ENCODE data around the gene MEPE.

Gene MEPE

GRCh38 chr4:87832669-87833068, at the start of gene MEPE:
TSS of gene MEPE (plus strand) at chr4:87832969. CDS start at chr4:87834715, 1,746 bp downstream.
- DNase-seq = no peak

DNA sequence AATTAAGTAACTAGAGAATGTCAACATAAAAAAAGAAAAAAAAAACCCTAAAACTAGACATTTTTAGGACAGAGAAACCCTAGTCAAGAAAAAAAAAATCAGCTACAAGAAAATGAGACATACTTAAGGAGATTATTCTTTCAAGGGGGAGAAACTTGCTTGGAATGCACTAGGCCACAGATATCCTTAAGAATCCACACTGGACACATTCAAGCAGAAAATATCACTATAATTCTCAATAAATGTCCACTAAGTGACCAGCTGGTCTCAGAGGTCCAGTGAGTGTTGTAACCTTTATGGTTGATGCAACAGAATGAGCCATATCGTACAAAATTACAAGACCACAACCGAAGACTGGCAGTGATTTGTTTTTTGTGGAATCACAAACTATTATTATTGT, 49.0 kb upstream of the MEPE start:
- no peak for DNase-seq

- DNase-seq = no peak
Measured at GRCh38 chr4:87785731-87786509, 46.8 kb upstream of the MEPE start.

- DNase-seq = no peak
Measured at GRCh38 chr4:87799301-87800113, 33.3 kb upstream of the MEPE start, which contains the start of gene IBSP. TSS of gene IBSP (plus strand) at chr4:87799554. CDS start at chr4:87802362, 2,808 bp downstream.

- DNase-seq = no peak
Measured at GRCh38 chr4:87802858-87803257, 29.9 kb upstream of the MEPE start.

- DNase-seq = no peak
Measured at GRCh38 chr4:87803421-87803820, 29.3 kb upstream of the MEPE start.

GRCh38 chr4:87804871-87805270, 27.9 kb upstream of the MEPE start:
- DNase-seq = no peak

GRCh38 chr4:87805971-87806370, 26.8 kb upstream of the MEPE start:
- peak; percentile 2 for DNase-seq

- no peak for DNase-seq
Measured at GRCh38 chr4:87806520-87806919, 26.2 kb upstream of the MEPE start.

GRCh38 chr4:87807402-87807801, 25.4 kb upstream of the MEPE start:
- DNase-seq = no peak

DNA sequence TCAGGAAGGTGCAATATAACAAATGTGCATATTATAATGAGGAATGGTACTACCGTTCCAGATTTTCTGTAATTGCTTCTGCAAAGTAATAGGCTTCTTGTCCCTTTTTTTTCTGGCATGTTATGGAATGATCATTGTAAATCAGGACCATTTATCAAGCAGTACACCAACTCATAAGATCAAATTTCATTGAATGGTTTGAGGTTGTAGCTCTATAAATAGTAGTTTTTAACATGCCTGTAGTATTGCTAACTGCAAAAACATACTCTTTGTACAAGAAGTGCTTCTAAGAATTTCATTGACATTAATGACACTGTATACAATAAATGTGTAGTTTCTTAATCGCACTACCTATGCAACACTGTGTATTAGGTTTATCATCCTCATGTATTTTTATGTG, 20.8 kb upstream of the MEPE start:
- DNase-seq = no peak

- no peak for DNase-seq
Measured at GRCh38 chr4:87819281-87819919, 13.4 kb upstream of the MEPE start.

GRCh38 chr4:87823200-87823599, 9.6 kb upstream of the MEPE start:
- no peak for DNase-seq

- no peak for DNase-seq
Measured at GRCh38 chr4:87823724-87824123, 9.0 kb upstream of the MEPE start.

DNA sequence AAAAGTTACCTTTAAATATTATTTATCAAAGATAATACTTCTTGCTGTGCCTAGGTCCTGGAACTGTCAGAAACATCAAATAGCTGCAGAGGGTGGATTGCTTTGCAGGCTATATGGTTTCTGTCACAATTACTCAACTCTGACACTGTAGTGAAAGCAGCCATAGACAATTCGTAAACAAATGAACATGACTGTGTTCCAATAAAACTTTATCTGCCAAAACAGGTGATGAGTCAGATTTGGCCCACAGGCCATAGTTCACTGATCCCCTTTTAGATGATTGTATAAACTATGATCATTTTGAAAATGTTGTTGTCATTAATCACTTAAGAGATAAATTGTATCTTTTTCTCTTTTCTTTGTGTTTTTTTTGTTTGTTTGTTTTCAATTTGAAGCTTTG, 8.4 kb upstream of the MEPE start:
- DNase-seq = no peak

DNA sequence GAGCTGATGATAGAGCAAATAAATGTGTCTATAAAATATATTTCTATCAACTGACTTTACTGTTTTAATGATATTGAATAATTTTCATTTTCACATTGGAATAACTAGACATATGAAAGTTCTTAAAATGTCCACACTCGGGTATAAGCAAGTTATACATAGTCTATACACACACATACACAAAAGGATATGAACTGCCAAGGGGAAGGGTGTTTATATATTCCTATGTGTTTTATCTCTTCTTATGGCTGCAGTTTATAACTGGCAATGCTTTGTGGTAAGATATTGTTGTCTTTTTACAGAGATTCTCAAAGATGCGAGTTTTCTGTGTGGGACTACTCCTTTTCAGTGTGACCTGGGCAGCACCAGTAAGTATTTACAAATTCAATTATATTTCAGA, 1.6 kb downstream of the MEPE start:
- DNase-seq = no peak

DNA sequence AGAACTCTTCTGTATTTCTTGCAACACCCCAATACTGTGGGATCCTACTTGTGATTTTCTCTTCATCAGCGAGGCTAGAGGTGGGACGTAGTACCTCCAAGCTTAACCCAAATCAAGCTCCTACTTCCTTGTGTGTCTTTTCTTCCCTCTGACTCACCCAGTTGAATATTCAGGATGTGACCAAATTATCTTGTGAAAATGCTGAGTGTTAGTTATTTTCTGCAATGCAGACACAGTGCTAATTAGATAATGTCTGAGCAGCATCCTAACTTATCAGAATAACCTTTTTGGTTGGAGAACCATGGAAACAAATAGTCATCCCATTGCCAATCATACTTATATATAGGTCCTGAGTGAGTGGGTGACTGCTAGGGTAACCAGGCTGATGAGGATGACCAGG, 2.4 kb downstream of the MEPE start:
- no peak for DNase-seq

GRCh38 chr4:87835743-87836142, 3.0 kb downstream of the MEPE start:
- DNase-seq = no peak

GRCh38 chr4:87838205-87838604, 5.4 kb downstream of the MEPE start:
- DNase-seq = no peak

DNA sequence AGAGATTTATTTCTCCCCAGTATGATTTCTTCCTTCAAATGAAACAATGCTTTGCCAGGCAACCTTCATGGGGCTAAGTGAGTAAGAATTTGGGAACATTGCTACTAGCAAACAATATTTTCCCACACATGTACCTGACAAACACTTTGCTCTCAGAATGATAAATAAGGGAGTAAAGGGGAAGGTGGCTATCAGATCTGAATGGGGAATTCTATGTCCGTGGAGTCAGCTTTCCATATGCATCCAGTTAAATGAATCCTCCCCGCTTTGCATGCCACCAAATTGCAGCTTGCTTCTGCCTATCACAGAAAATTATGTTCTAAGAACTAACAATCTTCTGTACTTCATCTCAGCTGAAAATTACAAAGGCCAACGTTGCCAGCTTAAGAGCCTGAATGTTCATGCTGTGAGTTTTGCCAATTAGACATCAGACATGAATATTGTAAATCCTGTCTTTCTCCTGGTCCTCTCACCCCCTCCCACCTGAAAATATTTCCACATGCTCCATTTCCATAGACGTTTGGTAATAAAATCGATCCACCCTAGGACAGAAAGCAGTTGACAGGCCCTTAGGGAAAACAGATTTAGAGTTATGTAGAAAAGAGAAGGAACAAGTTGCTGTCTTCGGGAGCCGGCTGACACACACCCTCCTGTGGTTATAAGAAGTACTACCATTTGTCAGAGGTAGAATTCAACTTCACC, 6.3 kb downstream of the MEPE start:
- DNase-seq = no peak

DNA sequence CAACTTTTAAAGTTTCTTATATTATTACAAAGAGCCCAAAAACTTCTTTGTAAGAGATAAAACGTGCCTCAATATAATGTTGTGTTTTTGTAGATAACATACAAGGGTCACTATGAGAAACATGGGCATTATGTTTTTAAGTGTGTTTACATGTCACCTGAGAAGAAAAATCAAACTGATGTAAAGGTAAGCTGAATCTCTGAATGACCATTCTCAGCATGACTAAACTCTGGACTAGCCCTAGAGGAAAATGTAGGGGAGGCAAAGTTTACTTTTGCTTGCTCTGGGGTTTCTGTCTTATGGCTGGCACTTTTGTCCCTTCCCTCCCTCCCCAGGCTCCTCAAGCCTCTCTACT, 6.8 kb downstream of the MEPE start:
- no peak for DNase-seq

DNA sequence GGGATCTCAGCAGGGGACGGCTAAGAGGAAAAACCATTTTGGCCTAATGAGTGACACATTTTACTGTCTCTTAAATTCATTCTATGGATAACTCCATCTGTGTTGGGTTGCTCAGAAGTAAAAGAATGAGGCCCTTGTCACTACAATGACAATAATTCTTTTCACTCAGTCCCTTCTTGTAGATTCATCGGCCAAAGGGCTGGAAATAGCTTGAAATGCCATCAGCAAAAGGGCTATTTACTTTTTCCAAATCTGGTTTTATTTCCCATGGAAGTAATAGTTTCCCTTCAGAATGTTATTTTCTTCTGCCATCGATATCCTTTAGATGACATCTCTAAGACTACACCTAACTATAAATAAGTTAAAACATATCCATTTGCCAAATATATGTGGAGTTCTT, 7.4 kb downstream of the MEPE start:
- no peak for DNase-seq

- peak; percentile 82 for DNase-seq
Measured at GRCh38 chr4:87843936-87844335, 11.2 kb downstream of the MEPE start.
